Limb (tissue), 2 donors: Measurements from ENCODE around the gene TTLL6.
"Not testable (repeated sequence)": the region's sequence is repeated elsewhere in the genome, so short reads cannot be mapped to it uniquely, and the experiment has no call there.

Experiments used
- DNase-seq, 2 donors: peaks; one replicate each; pipeline ENCODE4 v3.0.0-alpha.2; 2016; ENCODE audit errors: extremely low spot score in 2 of 2

TTLL6 gene

DNA sequence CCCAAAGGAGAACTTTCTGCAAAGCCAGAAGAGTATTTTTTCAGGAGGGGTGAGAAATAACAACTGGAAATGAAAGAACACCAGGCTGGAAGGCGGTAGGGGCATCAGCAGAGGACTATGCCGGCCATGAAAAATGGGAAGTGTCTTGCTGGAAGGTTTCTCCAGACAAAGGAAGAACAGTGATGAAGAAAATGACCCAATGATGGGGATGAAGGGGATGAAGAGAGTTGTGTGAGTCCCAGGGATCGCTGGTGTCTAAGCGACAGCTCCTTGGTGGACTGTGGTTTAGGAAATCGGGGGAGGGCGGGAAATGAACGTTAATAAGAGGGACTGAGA, 623 bp downstream of the TTLL6 start:
- no peak for DNase-seq

DNA sequence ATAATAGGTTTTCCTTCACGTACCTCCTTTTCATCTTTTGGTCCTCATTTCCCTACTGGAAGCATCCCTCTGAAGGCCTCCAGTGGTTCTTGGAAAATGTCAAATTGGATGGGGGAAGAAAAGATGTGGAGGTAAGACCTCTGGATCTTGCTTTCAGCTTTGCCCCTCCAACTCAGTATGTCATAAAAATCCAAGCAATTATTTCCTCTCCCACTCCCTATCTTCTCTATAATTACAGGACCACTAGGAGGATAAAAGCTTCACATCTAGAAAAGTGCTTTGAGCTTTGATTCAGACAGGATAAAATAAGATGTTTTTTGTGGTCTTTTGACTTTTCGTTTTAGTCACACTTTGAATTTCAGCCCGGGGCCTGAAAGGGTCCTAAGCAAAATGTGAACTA, 1.7 kb downstream of the TTLL6 start:
- DNase-seq = no peak

DNA sequence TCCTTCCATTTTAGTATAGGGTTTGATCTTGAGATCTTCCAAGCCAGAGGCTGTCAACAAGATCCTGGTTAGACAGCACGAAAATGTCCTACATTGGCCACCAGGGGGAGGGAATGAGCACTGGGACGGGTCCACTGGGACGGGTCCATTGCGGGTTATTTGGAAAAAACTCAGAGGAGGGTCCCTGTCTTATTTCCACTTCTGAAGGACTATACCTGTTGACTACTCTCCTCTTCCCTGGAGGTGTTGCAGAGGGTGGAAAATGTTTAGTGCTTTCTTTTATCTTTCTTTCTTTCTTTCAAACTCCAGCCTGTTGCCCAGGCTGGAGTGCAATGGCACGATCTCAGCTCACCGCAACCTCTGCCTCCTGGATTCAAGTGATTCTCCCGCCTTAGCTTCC, 2.5 kb downstream of the TTLL6 start:
- DNase-seq = no peak

DNA sequence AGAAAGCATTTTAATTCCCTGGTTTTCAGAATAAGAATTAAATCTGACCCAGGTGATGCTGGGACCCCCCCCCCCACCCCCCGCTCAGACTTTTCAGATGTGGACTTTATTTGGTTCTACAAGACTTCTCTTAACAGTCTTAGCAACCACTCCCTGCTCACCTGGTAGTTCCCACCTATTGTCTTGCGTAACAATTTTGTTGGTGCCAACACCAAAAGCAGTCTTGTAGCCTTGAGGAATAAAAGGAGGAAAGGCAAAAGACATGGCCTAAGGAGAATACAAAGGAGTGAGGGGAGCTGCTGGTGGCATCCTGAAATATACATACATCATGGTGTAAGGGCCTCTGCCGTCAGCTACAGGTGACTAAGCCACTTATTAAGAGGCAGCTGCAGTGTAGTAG, 5.0 kb downstream of the TTLL6 start:
- DNase-seq = no peak

DNA sequence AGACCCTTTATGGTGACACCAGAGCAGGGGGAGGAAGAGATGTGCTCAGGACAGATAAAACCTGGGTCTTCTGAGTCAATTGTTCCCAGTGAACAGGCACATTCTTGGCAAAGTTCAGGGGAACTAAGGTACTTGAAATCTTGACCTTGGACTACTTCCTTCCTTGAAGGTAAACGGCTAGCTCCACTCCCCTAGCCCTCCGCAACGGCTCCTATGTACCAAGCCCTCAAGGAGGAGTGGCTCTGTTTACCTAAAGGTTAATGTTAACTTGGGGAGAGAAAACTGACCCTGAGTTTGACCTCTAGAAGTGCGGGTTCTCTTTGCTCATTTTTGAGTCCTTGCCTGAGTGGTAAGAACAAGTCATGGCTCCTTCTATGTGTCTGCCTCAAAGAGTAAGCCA, 7.8 kb downstream of the TTLL6 start:
- no peak for DNase-seq

DNA sequence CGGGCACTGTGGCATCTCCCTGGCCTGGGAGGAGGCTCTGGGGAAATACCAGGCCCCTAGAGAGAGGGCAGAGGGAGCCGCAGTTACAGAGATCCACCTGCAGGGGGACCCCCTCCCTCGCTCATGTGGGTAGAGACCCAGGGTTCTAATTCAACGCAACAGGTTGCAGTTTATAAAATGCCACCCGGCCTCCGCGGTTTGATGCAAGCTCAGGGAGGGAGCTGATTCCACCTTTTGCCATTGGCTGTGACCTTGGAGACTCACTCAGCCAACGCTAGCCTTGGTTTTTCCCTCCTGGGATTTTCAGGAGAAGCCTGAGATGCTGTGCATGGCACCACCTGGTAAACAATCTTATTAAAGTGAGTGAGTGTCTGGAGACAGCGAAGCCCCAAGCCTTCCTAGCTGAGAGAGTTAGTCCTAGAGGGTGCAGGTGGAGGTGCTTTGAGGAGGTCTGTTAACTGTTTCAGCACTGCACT, 12.1 kb downstream of the TTLL6 start:
- peak in 1 of 2 donors; percentile 72 for DNase-seq

DNA sequence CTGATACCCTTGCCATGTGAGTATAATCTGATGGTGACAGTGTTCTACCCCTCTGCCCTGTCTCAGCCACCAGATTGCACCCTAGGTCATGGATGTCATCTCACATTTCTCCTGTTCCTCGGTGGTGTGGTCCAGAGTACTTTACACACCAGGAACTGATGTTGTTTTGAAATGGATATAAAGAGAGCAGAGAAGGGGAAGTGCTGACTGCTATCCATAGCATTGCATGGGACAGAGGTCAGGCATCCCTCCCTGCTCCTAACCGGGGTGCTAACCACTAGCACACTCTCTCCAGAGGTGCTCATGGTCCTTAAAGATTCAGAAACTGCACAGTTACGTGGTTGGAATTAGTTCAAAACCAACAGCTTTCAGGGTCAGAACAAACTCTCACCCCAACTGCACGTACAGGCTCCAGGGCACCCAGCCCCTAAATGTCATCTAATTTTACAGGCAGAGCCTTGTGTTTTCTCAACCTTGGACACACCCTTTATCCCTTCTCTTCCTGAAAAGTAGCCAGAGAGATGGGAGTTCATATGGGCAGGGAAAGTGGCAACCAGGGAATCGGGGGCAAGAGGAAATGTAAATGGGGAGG, 16.3 kb downstream of the TTLL6 start:
- DNase-seq = no peak

DNA sequence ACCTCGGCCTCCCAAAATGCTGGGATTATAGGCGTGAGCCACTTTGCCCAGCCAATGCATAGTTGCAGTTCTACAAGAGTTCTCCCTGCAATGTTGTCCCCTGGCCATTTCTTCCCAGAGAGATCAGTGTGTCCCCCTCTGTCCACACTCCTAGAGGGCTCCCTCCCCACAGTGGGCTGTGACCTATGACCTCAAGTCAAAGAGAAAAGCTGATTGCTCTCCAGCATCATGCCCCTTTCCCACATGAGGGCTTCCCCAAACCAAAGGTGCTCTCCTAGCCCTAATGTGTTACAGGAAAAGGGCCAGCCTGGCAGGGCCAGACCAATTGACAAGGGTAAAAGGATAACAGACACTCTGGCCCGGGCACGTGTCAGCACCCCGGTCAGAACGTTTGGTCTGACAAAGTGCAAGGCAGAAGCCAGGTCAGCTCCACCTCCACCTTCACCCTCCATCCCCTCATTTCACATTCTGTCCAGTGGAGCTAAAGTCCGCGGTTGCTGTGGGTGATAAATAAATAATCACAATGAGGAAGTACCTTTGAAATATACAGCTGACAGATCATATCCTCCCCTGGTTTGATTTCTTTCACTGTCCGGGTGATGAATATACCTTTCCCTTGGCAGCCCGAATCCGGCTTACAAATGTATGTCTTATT, 17.8 kb downstream of the TTLL6 start:
- no peak for DNase-seq

DNA sequence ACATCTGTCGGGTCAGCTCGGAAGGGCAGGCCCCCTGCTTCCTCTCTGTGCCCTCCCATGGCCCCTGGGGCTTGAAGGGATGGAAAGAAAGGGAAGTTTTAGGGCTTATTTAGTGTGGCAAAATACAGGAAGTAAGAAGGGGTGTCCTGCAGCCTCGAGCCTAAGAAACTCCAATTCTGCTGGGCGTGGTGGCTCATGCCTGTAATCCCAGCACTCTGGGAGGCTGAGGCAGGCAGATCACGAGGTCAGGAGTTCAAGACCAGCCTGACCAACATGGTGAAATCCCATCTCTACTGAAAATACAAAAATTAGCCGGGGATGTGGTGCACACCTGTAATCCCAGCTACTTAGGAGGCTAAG, 20.9 kb downstream of the TTLL6 start:
- DNase-seq = not testable (repeated sequence)

DNA sequence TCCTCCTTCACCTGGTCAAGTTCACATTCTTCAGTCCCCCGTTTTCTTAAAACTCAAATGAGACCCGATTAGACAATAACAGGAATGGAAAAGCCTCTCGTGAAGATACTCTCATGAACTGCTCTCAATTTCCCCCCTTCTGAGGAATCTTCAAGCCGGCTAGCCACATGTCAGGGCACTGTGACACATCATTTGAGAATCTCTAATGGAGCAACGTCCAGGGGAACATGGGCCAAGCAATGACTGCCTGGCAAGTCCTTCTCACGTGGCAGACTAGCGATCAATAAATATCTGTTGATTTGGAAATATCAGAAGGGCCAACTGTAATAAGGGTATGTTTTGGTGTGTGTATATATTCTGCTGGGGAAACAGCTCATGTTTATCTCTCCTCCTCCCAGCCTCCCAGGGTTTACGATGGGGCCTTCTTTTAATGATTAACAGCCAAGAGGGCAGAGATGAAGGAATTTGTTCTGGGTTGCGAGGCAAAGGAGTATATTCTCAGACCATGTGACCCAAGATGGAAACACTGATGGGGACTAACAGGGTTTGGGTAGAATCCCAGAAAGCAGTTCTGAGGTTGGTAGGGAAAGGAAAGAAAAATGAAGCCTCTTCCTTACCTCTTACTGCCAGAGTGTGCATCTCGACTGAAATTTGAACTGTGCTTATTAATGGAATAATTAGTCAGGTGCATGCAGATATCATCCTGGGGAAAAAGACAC, 21.4 kb downstream of the TTLL6 start:
- DNase-seq = no peak

DNA sequence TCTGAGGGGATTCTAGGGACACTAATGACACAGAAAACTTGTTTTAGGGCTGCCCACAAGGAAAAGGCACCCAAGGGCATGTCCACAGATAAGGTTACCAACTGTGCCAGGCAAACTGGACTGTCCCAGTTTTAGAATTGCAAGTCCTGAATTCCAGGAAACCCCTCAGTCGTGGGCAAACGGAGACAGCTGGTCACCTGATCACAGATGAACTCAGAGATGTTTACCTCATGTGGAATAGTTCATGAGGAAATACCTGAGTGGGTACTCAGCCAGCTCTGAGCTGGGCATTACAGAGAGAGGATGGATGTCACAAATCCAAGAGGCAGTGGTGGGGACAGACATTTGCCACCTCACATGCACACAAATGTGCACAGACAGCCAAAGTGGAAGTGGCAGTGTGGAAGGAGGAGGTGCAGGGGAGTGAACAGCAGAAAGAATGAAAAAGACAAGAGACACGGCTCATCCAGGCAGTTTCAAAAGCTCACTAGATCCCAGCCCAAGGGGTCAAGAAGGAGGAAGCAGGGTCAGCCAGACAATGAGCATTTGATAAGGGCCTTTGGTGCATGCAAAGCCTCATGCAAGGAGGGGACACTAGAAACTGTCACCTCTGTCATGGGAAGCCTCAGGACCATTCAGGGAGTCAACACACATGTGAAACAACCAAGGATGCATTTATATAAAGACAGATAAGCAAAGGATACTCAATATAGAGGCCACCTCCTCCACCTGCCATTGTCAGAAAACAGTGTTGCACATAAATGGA, 24.8 kb downstream of the TTLL6 start:
- no peak for DNase-seq

DNA sequence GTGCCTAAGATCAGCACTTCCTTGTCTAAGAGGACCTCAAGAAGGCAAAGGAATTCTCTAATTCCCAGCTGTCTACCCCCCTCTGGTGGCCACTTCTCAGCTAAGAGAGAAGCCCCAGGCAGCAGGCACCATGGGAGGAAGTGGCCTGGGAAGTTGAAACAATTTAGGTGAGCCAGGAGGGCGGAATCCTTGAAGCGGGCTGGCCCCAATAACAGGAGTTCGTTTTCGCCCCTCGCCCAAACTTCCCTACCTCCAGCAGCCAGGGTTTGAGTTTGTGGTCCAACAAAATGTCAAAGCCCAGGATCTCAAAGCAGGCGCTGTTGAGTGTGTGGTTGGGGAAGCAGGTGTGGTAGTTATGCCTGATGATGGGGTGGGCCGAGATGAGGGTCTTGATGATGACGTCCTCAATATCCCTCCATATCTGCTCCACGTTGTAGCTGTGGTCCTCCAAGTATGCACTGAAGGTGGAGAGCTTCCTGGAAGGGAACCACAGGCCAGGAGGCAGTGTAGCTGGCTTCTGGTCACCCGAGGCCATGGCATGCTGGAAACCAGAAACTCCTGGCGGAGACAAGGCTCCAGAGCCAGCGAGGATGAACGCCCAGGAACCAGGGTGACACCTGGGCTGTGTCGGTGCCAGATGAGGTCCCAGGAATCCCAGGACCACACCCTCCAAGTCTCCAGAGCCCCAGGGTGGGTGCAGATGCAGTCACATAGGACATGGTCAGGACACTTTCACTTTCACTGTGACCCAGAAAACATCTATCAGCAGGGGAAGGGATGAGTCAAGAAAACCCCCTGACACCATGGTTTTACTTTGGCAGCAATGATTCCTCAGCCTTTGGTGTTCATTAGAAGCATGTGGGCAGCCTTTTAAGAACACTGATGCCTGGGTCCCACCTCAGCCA, 25.6 kb downstream of the TTLL6 start:
- DNase-seq = peak; percentile 38 to 74

DNA sequence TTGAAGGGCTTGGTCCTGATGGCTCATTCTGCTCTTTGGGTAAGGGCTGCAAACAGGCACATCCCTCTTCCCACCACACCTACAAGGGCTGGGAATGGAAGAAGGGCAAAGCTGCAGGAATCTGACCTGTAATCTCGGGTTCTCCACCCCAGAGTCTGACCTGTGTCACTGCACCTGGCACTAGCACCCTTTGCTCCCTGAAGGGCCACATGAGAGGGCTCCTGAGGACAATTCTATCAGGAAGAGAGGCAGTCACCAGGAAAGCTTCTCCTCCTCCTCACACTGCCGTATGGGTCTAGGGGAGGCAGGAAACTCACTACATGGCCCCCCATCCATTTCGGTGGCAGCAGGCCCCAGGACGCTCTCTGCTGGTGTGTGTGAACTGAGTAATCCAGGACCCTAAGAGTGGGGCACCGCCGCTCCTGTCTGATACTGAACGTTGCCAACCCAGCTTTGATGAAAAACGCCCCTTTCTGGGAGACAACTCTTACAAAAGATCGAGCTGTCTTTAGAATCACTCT, 26.4 kb downstream of the TTLL6 start:
- no peak for DNase-seq

DNA sequence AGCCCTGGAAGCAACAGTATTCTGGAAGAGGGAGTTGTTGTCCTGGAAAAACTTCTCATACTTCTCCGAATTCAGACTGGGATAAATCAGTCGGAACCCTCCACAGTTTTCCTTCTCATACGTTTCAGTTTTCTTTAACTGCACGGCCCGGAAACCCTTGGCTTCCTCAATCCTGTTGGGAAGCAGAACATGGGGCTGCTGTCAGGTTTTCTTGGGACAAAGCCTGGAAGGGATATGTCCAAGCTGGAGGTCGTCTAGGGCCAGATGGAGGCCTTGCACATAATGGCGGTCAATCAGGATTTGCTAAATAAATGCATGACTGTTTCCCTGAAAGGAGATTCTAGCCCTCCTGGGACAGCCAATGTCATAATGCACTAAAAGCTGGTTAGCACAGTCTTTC, 29.2 kb downstream of the TTLL6 start:
- no peak for DNase-seq

DNA sequence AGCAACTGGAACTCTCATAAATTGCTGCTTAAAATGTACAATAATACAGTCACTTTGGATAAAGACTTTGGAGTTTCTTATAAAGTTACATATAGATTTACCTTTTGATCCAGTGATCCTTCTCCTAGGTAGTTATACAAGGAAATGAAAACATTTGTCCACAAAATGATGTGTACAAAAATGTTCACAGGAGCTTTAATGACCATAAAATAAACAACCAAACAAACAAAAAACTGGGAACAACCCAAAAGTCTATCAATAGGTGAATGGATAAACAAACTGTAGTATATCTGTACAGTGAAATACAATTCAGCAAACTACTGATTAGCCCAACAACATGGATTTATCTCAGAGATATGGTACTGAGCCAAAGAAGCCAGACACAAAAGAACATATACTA, 37.6 kb downstream of the TTLL6 start:
- DNase-seq = no peak

DNA sequence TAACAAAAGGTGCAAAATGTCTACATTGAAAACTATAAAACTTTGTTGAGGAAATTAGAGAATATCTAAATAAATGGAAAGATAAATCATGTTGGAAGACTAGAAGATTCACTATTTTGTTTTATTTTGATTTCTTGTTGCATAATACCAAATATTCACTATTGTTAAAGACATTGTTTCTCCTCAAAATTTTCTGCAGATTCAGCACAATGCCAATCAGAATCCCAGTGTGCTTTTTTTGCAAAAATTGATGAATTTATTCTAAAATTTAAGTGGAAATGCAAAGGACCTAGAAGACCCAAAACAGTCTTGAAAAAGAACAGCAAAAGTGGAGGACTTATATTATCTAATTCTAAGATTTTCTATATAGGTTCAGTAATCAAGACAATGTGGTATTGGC, 40.4 kb downstream of the TTLL6 start:
- no peak for DNase-seq

DNA sequence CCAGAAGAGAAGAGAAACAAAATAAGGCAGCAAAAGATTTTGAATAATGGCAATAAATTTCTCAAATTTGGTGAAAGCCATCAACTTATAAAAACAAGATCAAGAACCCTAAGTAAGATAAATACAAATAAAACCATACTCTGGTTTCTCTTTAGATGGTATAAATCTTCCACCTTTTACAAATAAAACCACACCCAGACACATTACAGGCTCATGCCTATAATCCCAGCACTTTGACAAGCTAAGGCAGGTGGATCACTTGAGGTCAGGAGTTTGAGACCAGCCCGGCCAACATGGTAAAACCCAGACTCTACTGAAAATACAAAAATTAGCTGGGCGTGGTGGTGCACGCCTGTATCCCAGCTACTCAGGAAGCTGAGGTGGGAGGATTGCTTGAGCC, 43.8 kb downstream of the TTLL6 start:
- DNase-seq = no peak

DNA sequence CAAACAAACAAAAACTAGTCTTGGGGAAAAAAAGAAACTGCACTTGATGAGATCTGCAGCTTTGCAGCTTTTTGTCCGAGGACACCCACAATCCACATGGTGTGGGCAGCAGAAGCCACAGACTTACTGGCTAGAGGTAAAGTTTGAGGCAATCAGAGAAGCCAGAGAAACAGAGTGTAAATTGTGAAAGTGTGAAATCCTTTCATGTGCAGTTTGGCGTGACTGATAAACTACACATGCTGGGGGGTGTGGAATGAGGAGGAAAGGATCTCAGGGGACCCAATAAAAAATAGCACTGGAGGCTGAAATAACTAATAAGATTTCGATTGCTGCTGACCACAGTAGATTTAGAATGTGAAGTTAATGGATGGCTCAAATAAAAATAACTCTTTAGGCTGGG, 46.1 kb downstream of the TTLL6 start:
- no peak for DNase-seq

DNA sequence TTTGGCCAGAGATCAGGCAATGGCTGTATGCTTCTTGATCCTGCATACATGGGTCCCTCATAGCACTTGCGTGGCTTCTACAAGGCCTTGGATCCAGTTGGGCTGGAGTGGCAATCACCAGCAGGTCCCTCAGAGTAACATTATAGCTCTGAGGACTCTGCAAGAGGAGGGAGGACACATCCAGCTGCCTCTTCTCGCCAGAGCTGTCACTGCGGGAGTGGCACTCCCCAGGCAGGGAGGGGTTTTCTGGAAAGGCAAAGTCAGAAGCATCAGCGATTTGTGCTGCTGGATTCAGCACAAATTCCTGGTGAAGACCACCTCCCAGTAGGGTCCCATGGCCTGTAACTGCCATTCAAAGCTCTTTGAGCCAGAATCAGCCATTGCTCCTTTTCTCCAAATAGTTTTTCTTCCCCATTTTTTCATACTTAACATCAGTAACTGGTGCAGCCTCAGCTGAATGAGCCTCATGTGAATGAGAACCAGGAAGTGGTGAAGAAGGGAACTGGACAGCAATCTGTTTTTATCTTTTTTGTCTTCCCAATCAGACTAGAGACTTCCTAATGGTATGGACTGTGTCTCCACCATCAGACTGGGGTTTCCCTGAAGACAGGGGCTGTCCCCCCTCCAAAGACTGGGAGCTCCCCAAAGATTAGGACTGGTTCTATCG, 47.9 kb downstream of the TTLL6 start:
- DNase-seq = no peak

DNA sequence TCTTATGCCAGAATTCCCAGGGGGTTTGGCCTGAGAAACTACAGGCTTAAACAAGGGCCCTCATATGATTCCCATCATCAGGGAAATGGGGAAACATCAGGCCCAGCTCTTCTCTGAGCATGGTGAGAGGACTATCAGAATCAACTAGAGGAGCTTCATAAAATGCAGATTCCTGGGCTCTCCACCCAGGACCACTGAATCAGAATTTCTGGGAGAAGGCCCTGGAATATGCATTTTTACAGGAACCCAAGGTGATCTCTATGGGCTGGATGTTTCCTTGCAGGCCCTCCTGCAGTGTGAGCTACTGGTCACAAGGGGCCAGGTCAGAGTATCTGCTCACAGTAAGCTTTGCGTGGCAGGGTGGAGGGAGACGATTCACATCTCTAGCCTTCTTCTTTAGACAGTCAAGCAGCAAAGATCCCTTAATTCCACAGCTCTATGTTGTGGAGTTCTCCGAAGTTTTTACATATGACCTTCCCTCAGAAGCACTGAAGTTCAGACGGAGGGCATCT, 49.7 kb downstream of the TTLL6 start:
- DNase-seq = no peak
